GM12801 (cell line): Measurements from ENCODE around the gene GNAT2.

Experiments
- TF ChIP-seq, protein P1 (sequence below): IDR thresholded peaks from one replicate; pipeline ENCODE4 v1.5.1; 2011; ENCODE audit warnings: control low read depth; ENCODE audit not compliant: insufficient read length; ENCODE audit errors: extremely low read depth

GNAT2 gene

DNA sequence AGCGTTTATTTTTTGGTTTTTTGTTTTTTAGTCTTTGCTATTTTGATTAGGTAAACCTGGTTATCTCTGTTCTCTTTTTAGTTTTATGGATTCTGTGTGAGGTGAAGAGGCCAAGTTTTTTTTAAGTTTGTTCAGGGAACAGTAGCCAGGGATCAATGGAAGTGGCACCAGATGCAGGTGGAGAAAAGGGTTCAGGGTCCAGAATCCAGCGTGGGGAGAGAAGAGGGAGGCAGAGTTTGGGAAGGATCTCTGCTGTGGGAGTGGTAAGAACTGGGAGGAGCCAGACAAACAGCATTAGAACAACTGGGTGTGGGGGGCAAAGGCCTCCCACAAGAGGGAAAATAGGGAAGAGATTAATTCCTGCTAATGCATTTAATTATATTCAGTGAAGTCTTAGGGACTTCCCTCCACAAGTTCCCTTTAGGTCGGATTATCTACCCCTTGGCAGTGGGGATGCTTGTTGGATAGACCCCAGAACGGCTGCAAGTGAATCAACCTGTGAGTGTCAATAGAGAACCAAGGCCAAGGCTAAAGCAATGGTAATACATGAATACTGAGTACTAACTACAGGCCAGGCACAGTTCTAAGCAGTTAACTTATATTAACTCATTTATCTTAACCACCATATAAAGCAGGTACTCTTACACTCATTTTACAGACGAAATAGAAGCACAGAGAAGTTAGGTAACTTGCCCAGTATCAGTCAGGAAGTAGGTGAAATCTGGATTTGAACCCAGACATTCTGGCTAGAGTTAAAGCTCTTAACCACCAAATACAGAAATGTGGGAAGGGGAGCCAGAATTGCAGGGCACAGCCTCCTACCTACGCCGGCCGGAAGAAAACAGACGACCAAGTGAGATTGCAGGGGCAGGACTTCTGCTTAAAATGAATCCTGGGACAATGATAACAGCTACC is 498 bp downstream of the GNAT2 start:
- TF ChIP-seq, protein P1, sequence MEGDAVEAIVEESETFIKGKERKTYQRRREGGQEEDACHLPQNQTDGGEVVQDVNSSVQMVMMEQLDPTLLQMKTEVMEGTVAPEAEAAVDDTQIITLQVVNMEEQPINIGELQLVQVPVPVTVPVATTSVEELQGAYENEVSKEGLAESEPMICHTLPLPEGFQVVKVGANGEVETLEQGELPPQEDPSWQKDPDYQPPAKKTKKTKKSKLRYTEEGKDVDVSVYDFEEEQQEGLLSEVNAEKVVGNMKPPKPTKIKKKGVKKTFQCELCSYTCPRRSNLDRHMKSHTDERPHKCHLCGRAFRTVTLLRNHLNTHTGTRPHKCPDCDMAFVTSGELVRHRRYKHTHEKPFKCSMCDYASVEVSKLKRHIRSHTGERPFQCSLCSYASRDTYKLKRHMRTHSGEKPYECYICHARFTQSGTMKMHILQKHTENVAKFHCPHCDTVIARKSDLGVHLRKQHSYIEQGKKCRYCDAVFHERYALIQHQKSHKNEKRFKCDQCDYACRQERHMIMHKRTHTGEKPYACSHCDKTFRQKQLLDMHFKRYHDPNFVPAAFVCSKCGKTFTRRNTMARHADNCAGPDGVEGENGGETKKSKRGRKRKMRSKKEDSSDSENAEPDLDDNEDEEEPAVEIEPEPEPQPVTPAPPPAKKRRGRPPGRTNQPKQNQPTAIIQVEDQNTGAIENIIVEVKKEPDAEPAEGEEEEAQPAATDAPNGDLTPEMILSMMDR = no peak

DNA sequence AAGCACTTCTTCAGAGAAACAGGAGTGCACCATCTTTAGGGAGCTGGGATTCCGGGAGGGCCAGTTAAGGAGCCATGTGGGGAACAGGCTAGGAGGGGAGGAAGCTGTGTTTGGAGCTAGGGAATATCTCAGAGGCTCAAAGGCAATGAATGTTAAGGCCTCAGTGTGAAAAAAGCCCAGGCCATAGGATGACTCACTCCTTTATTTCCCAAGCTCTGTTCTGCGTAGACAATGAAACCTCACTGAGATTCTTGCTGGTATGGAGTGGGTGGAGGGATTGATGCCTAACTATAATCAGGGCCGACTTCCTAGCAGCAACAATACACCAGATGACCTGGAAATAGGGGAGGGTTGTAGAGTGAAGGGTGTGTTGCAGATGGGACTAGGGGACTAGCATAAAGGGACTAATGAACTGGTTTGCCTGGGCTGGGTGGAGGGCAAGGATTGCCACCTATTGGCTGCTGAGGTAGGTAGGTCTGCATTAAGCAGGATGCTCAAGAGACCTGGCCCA is 2.1 kb downstream of the GNAT2 start:
- TF ChIP-seq, protein P1 = no peak

DNA sequence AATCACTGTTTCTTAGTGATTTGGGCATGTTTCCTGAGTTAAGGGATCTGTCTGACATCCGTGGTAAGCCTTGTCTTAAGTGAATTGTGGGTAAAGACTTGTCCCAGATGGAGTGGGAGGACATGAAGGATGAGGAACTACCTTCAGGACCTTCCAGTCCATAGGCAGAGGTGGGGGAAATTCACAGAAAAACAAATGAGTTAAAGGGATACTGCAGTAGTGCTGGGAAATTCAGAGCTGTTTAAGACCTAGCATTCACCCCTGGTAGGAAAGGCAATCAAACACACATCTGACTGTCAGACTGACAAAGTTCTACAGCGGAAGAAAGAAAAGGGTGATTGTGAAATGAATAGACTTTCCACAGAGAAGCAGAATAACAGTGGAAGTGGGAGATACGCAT is 3.0 kb downstream of the GNAT2 start:
- TF ChIP-seq, protein P1 = no peak

DNA sequence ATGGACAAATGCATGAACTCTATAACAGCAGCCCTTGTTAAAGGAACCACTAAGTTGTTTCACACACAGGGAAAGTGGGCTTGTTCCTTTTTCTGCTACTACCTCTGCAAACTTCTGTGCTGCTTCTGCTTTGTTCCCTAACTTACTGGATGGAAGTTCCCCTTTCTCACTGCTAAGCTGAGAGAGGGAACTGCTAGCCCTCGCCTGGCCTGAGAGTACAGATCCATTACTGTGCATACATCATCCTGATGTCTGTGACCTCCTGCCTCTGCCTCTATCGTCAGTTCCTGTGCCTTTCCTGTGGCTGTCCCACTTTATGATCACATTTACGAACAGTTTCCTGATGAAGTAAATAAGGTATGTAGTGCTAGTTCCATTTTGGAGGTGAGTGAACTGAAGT is 3.5 kb downstream of the GNAT2 start:
- TF ChIP-seq, protein P1 = no peak

DNA sequence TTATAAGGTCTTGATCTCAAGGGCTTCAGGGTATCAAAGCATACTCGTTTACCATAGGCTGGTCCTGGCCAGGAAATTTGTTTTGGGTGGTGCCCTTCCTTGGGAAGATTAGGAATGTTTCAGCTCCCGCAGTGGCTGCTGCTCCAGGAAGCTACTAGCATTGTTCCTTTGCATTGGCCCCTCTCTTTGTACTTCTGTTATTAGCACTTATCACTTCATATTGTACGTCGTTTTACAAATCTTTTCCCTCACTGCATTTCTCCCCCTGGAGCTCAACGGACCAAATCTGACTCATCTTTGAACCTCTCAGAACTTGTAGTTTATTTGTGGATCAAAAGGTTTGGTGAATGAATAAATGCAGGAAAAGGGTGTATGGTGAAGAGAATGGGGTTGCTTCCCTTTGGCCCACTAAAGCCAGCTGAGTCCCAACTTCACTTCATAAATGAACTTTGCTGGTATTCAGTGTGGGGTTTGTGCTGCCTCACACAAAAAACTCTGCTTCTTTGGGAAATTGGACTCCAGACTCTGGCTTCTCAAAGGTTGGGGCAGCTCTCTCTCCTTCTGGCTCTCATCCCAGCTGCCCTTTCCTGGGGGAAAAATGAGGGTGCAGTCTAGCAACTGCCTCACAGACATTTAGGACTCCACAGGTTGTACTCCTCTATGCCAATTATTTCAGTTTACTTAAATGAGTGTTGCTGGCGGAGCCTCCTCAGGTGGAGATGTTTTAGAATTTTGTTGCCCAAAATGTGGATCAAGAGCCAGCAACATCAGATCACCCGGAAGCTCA is 5.9 kb downstream of the GNAT2 start:
- TF ChIP-seq, protein P1 = no peak

DNA sequence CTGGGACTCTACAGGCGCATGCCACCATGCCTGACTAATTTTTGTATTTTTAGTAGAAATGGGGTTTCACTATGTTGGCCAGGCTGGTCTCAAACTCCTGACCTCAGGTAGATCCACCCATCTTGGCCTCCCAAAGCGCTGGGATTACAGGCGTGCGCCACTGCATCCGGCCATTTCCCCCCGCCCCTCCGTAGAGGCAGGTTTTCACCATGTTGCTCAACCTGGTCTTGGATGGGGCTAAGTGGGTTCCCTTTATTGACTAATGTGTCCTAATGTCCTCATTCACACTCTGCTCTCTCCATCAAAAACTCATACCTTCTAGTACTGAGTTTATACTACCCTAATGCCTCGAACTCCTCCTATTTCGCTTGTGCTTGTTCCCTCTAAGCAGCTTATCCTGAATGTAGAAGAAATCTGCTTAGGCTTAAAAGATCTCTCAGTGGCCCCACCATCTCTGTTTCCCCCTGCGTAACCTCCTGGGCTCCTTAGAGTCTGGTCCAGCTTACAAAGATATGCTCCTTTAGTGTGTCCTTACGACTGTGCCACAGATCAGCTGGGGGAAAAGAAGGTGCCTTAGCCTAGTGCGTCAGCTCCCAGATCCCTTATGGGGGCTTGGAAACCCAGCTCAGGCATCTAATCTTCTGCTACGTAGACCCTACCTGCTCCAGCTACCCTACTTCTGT is 8.0 kb downstream of the GNAT2 start:
- TF ChIP-seq, protein P1 = no peak

DNA sequence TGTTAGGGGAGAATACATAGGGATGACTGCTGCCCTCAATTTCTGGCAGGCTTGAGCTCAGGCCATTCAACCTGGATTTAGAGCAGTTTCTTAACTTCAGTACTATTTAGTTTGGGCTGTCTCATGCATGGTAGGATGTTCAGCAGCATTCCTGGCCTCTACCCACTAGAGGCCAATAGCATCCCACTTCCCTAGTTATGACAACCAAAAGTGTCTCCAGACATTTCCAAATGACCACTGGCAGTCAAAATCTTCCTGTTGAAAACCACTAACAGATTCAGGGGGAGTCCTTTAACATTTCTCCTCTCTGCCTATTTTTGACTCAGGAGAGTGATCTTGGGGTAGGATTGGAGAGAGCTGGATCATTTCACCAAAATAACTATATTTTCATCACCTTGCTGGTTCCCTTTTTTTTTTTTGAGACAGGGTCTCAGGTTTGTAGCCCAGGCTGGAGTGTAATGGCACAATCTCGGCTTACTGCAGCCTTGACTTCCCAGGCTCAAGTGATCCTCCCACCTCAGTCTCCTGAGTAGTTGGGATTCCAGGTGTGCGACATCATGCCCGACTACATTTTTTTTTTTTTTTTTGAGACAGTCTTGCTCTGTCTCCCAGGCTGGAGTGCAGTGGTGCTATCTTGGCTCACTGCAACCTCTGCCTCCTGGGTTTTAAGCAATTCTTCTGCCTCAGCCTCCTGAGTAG is 8.7 kb downstream of the GNAT2 start:
- TF ChIP-seq, protein P1 = no peak
